Raji (cell line): Measurements from ENCODE around the gene UVRAG.

ENCODE experiments used
- POLR2A ChIP-seq: IDR thresholded peaks from 2 replicates; pipeline ENCODE4 v1.6.1; 2011; ENCODE audit warnings: low read depth, low read length, control low read depth; ENCODE audit not compliant: insufficient read depth

UVRAG gene

GRCh38 chr11:75938543-75938942, 123.5 kb downstream of the UVRAG start:
- TF ChIP-seq POLR2A = no peak

GRCh38 chr11:75939516-75939915, 124.5 kb downstream of the UVRAG start:
- TF ChIP-seq POLR2A = no peak

DNA sequence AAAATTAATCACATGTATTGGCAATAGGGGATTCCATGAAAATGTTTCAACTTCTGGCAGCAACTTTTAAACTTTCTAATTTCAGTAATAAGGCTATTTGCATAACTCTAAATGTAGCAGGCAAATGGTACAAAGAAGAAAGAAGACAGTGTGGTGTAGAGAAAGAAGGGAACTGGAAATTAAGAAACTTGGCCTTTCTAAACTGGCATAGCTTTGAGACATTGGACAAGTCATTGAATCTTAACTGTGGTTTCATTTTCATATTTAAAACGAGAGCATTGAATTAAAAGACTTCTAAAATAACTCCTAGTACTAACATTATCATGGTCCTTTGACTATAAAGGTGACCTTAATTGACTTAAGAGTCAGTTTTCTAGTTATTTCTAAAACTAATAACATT, 125.0 kb downstream of the UVRAG start:
- no peak for TF ChIP-seq POLR2A

GRCh38 chr11:75940911-75941310, 125.9 kb downstream of the UVRAG start:
- no peak for TF ChIP-seq POLR2A

GRCh38 chr11:75944515-75944914, 129.5 kb downstream of the UVRAG start:
- no peak for TF ChIP-seq POLR2A

DNA sequence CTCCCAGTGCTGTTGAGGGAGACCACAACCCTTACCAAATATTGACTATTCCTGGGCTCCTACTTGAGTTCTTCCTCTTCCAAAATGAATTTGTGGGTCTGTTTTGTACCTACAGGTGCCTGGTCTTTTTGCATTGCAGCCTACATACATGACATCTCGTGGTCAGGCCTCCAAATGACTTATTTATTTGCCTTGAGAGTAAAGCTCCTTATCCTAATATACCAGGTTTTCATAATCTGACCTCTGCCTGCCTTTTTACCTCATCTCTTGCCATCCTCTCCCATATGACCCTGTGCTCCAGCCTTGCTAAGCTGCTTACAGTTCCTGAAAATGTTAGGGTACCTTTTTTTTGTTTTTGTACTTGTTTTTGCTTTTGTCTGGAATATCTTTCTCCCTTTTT, 130.4 kb downstream of the UVRAG start:
- TF ChIP-seq POLR2A = no peak

DNA sequence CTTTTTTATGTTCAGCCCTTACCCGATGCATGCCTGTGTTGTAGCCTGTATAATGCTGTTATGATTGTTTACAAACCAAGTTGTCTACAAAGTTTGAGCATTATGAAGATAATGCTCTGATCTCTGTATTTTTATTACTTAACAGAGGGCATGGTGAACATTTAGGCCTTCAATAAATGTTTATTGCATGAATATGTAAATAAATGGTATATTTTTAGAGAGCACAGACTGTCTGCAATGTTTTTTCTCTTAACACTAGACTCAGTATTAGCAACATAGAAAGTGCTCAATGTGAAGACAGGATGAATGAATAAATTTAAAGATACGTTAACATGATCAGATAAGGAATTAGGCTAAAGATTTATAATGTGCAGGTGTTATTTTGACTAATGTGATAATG, 130.9 kb downstream of the UVRAG start:
- TF ChIP-seq POLR2A = no peak

GRCh38 chr11:75946531-75947530, 131.8 kb downstream of the UVRAG start:
- no peak for TF ChIP-seq POLR2A

DNA sequence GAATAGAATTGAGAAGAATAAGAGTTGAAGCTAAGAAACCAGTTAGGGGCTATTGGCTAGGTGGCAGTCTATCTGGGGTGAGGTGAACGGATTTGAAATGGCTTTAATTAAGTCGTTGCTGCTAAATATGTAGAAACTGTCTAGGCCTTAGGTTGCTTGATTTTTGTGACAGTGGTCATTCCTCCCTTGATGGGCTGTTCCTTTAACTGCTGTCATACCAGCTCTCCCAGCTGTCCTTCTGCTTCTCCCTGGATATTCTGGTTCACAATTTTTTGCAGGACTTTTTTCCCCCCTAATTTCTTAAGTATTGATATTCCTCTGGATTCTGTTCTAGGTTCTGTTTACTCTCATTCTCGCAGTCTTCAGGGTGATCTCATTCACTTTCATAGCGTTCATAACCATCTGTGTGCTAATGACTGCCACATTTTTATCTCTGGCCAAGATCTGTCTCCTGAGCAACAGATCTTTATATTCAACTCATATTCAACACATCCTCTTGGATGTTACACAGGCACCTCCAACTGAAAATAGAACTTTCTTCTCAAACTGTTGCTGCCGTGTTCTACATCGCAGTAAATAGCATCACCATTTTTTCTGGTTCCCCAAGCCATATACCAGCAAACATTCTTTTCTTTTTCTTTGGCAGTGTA, 134.1 kb downstream of the UVRAG start:
- TF ChIP-seq POLR2A = no peak

DNA sequence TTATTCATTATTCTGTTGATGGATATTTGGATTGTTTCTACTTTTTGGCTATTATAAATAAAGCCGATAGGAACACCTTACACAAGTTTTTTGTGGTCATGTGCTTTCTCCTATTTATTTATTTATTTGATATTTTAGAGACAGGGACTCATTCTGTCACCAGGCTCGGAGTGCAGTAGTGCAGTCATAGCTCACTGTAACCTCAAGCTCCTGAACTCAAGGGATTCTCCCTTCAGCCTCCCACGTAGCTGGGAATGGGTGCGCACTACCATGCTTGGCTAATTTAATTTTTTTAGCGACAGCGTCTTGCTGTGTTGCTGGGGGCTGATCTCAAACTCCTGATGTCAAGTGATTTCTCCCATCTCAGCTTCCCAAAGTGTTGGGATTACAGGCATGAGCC, 135.1 kb downstream of the UVRAG start:
- TF ChIP-seq POLR2A = no peak

GRCh38 chr11:75954039-75954438, 139.0 kb downstream of the UVRAG start:
- no peak for TF ChIP-seq POLR2A

GRCh38 chr11:75955443-75955842, 140.4 kb downstream of the UVRAG start:
- no peak for TF ChIP-seq POLR2A

DNA sequence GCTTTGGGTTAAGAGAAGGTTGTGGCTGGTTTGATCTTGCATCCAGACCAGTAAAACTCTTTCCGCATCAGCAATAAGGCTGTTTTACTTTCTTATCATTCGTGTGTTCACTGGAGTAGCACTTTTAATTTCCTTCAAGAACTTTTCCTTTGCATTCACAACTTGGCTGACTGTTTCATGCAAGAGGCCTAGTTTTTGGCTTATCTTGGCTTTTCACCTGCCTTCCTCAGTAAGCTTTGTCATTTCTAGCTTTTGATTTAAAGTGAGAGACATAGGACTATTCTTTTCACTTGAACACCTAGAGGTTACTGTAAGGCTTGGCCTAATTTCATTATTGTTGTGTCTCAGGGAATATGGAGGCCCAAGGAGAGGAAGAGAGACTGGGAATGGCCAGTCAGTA, 144.5 kb downstream of the UVRAG start:
- TF ChIP-seq POLR2A = no peak

GRCh38 chr11:75964071-75964470, 149.1 kb downstream of the UVRAG start:
- TF ChIP-seq POLR2A = no peak

DNA sequence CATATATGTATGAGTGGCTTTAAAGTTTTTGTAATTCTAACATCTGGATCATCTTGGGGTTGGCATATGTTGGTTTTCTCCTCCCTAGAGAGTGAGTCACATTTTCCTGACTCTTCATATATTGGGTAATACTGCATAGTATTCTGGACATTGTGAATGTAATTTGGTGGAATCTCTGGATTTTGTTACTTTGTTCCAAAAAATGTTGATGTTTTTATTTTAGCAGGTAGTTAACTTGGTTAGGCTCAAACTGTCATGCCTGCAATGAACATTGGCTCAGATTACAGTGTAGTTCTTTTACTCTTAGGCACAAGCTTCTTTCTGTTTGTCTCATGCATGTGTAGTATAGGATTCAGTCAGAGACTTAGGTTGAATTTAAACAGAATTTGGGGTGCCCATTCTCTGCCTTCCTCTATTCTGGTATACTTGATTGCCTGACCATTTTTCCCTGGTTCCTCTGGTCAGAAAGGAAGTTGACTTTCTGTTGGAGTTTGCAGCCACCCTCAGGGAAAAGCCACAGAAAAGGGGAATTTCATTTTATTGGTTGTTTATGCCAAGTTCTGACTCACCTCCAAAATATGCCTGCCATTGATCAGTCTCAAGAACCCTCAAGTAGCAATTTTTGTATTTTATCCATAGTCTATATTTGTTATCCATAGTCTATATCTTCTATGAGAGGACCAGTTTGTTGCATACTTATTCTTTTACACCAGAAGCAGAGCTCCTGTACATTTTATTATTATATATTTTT, 151.7 kb downstream of the UVRAG start:
- no peak for TF ChIP-seq POLR2A
